Nephron progenitor cell (in vitro differentiated cells): ENCODE data around the gene DYDC2.
"Not testable (repeated sequence)": the region's sequence is repeated elsewhere in the genome, so short reads cannot be mapped to it uniquely, and the experiment has no call there.

Source experiments
- DNase-seq: peaks from one replicate; pipeline ENCODE4 v3.0.0; 2021
- H3K27ac Mint-ChIP-seq: 2 replicates; pipeline ENCODE4 v1.8.0; 2021; ENCODE audit warnings: mild to moderate bottlenecking, moderate library complexity, mixed read lengths
- H3K27me3 Mint-ChIP-seq: 2 replicates; pipeline ENCODE4 v1.8.0; 2021; ENCODE audit warnings: mild to moderate bottlenecking, low read depth, mixed read lengths; ENCODE audit not compliant: poor library complexity
- H3K36me3 Mint-ChIP-seq: 2 replicates; pipeline ENCODE4 v1.8.0; 2021; ENCODE audit warnings: low read depth, mixed read lengths
- H3K4me1 Mint-ChIP-seq: 2 replicates; pipeline ENCODE4 v1.8.0; 2021; ENCODE audit warnings: mixed read lengths
- H3K4me3 Mint-ChIP-seq: 2 replicates; pipeline ENCODE4 v1.8.0; 2021; ENCODE audit warnings: mild to moderate bottlenecking, moderate library complexity, mixed read lengths
- H3K9me3 Mint-ChIP-seq: 2 replicates; pipeline ENCODE4 v1.8.0; 2021; ENCODE audit warnings: mild to moderate bottlenecking, moderate library complexity, mixed read lengths
- CTCF ChIP-seq: fragments of 200-600 bp; sonication (generic); IDR thresholded peaks from 2 replicates; pipeline ENCODE4 v1.5.0; 2021; ENCODE audit warnings: antibody characterized with exemption

Gene DYDC2

GRCh38 chr10:80414142-80414895 lies 57.7 kb downstream of the DYDC2 start:
- Mint-ChIP-seq H3K36me3 (peaks cover 5% of the 10 kb centered on the region), H3K9me3 (no peaks in the 10 kb centered on the region), H3K4me3 (peak overlapping the region; percentile 58), H3K27me3 (no peaks in the 10 kb centered on the region), H3K4me1 (peaks cover 97% of the 10 kb centered on the region), H3K27ac (peak overlapping the region; percentile 97)
- no peak for TF ChIP-seq CTCF
- DNase-seq = no peak

GRCh38 chr10:80415734-80416478 lies 59.3 kb downstream of the DYDC2 start:
- Mint-ChIP-seq H3K27me3 (no peaks in the 10 kb centered on the region), H3K4me1 (peaks cover 98% of the 10 kb centered on the region), H3K27ac (peak overlapping the region; percentile 98), H3K36me3 (peaks cover 16% of the 10 kb centered on the region), H3K4me3 (peak overlapping the region; percentile 70), H3K9me3 (no peaks in the 10 kb centered on the region)
- TF ChIP-seq CTCF = no peak
- DNase-seq = no peak

GRCh38 chr10:80416479-80417098 lies 60.0 kb downstream of the DYDC2 start:
- no peak for TF ChIP-seq CTCF
- peak; percentile 27 for DNase-seq
- H3K36me3 Mint-ChIP-seq = peaks cover 22% of the 10 kb centered on the region
- H3K4me1 Mint-ChIP-seq = peaks cover 98% of the 10 kb centered on the region
- no peaks in the 10 kb centered on the region for H3K27me3 Mint-ChIP-seq
- H3K4me3 Mint-ChIP-seq = peak overlapping the region; percentile 70
- no peaks in the 10 kb centered on the region for H3K9me3 Mint-ChIP-seq
- H3K27ac Mint-ChIP-seq = peak overlapping the region; percentile 98

GRCh38 chr10:80417256-80417655 lies 60.7 kb downstream of the DYDC2 start:
- Mint-ChIP-seq H3K4me3 (peak overlapping the region; percentile 70), H3K27ac (peak overlapping the region; percentile 98), H3K36me3 (peaks cover 28% of the 10 kb centered on the region), H3K4me1 (peaks cover 98% of the 10 kb centered on the region)
- not testable (repeated sequence) for DNase-seq, H3K9me3 Mint-ChIP-seq, H3K27me3 Mint-ChIP-seq
